MM.1S (cell line): Measurements from ENCODE around the gene EPS8L2.

ENCODE experiments used
- DNase-seq: peaks from one replicate; pipeline ENCODE4 v3.0.0-alpha.2; 2015
- H2AFZ ChIP-seq: fragments of 300-600 bp; sonication (generic); 2 replicates; pipeline ENCODE4 v1.6.0; 2016; ENCODE audit warnings: antibody characterized with exemption, low read length
- H3F3A ChIP-seq: fragments of 300-600 bp; sonication (generic); 2 replicates; pipeline ENCODE4 v1.6.1; 2016; ENCODE audit warnings: mild to moderate bottlenecking, antibody characterized with exemption, low read length, moderate library complexity, mixed read lengths; ENCODE audit not compliant: insufficient read depth
- H3K27ac ChIP-seq: fragments of 300-600 bp; sonication (generic); 2 replicates; pipeline ENCODE4 v1.5.1; 2016; ENCODE audit warnings: mild to moderate bottlenecking, low read length
- H3K27me3 ChIP-seq: fragments of 300-600 bp; sonication (generic); replicated peaks from 2 replicates; pipeline ENCODE4 v1.6.0; 2016; ENCODE audit warnings: low read length; ENCODE audit not compliant: insufficient read depth
- H3K36me3 ChIP-seq: fragments of 300-600 bp; sonication (generic); replicated peaks from 2 replicates; pipeline ENCODE4 v1.6.1; 2016; ENCODE audit warnings: mild to moderate bottlenecking, low read length, mixed read lengths; ENCODE audit not compliant: insufficient read depth
- H3K4me1 ChIP-seq: fragments of 300-600 bp; sonication (generic); 2 replicates; pipeline ENCODE4 v1.6.1; 2016; ENCODE audit warnings: low read length, mixed read lengths
- H3K4me2 ChIP-seq: fragments of 300-600 bp; sonication (generic); 2 replicates; pipeline ENCODE4 v1.6.0; 2016; ENCODE audit warnings: low read depth, low read length
- H3K4me3 ChIP-seq: fragments of 300-600 bp; sonication (generic); 2 replicates; pipeline ENCODE4 v1.5.1; 2016; ENCODE audit warnings: low read length, mixed read lengths
- H3K79me2 ChIP-seq: fragments of 300-600 bp; sonication (generic); 2 replicates; pipeline ENCODE4 v1.6.1; 2016; ENCODE audit warnings: mixed run types, low read length, mixed read lengths
- H3K9ac ChIP-seq: fragments of 300-600 bp; sonication (generic); 2 replicates; pipeline ENCODE4 v1.6.1; 2016; ENCODE audit warnings: low read length, mixed read lengths
- H3K9me2 ChIP-seq: fragments of 300-600 bp; sonication (generic); replicated peaks from 2 replicates; pipeline ENCODE4 v1.6.1; 2016; ENCODE audit warnings: mild to moderate bottlenecking, low read length, mixed read lengths; ENCODE audit not compliant: insufficient read depth
- H3K9me3 ChIP-seq: fragments of 300-600 bp; sonication (generic); replicated peaks from 2 replicates; pipeline ENCODE4 v1.6.1; 2016; ENCODE audit warnings: mild to moderate bottlenecking, low read length, mixed read lengths; ENCODE audit not compliant: insufficient read depth
- H4K20me1 ChIP-seq: fragments of 300-600 bp; sonication (generic); 2 replicates; pipeline ENCODE4 v1.6.1; 2016; ENCODE audit warnings: mild to moderate bottlenecking, low read length, moderate library complexity, mixed read lengths; ENCODE audit not compliant: insufficient read depth
- CTCF ChIP-seq: fragments of 300-600 bp; sonication (generic); IDR thresholded peaks from 2 replicates; pipeline ENCODE4 v1.5.1; 2016; ENCODE audit warnings: antibody characterized with exemption, low read length, mixed read lengths
- EZH2 ChIP-seq: fragments of 300-600 bp; sonication (generic); optimal IDR thresholded peaks from 2 replicates; pipeline ENCODE3; 2017; ENCODE audit warnings: low read depth, mild to moderate bottlenecking, antibody characterized with exemption, low read length, mixed read lengths
- EZH2phosphoT487 ChIP-seq: fragments of 300-600 bp; sonication (generic); IDR thresholded peaks from 2 replicates; pipeline ENCODE4 v1.6.1; 2018; ENCODE audit warnings: antibody characterized with exemption, low read length

EPS8L2 gene

GRCh38 chr11:698493-699115, 7.4 kb upstream of the EPS8L2 start:
- no peak overlapping the region for H2AFZ ChIP-seq
- no peak overlapping the region for H3K9ac ChIP-seq
- H3K9me2 ChIP-seq = no peaks in the 10 kb centered on the region
- no peaks in the 10 kb centered on the region for H3K27me3 ChIP-seq
- H4K20me1 ChIP-seq = no peaks in the 10 kb centered on the region
- peaks cover 23% of the 10 kb centered on the region for H3F3A ChIP-seq
- TF ChIP-seq CTCF (no peak), EZH2phosphoT487 (no peak), EZH2 (no peak)
- no peak overlapping the region for H3K27ac ChIP-seq
- H3K4me3 ChIP-seq = no peak overlapping the region
- H3K79me2 ChIP-seq = peaks cover 30% of the 10 kb centered on the region
- H3K9me3 ChIP-seq = no peaks in the 10 kb centered on the region
- H3K36me3 ChIP-seq = no peaks in the 10 kb centered on the region
- H3K4me2 ChIP-seq = no peak overlapping the region
- no peak for DNase-seq
- H3K4me1 ChIP-seq = peaks cover 12% of the 10 kb centered on the region

GRCh38 chr11:699116-699508, 6.9 kb upstream of the EPS8L2 start:
- Histone ChIP-seq H3F3A (peaks cover 18% of the 10 kb centered on the region), H2AFZ (no peak overlapping the region), H3K4me3 (no peak overlapping the region), H3K27me3 (no peaks in the 10 kb centered on the region), H3K36me3 (no peaks in the 10 kb centered on the region), H3K79me2 (peaks cover 25% of the 10 kb centered on the region), H3K27ac (no peak overlapping the region), H3K9me2 (no peaks in the 10 kb centered on the region), H3K4me1 (peaks cover 7% of the 10 kb centered on the region), H3K4me2 (no peak overlapping the region), H3K9ac (no peak overlapping the region), H4K20me1 (no peaks in the 10 kb centered on the region), H3K9me3 (no peaks in the 10 kb centered on the region)
- DNase-seq = no peak
- no peak for TF ChIP-seq CTCF
- TF ChIP-seq EZH2phosphoT487 = no peak
- TF ChIP-seq EZH2 = no peak

- no peak overlapping the region for H3K9ac ChIP-seq
- no peaks in the 10 kb centered on the region for H3K9me2 ChIP-seq
- TF ChIP-seq EZH2phosphoT487 = no peak
- no peak for TF ChIP-seq EZH2
- no peak for TF ChIP-seq CTCF
- no peaks in the 10 kb centered on the region for H3K27me3 ChIP-seq
- peaks cover 5% of the 10 kb centered on the region; the same call in 1 of the 2 replicates for H3K4me1 ChIP-seq
- no peak overlapping the region for H2AFZ ChIP-seq
- no peak for DNase-seq
- H3K27ac ChIP-seq = no peak overlapping the region
- H3F3A ChIP-seq = peaks cover 16% of the 10 kb centered on the region
- H3K4me2 ChIP-seq = no peak overlapping the region
- H3K79me2 ChIP-seq = peaks cover 23% of the 10 kb centered on the region
- H3K9me3 ChIP-seq = no peaks in the 10 kb centered on the region
- no peak overlapping the region for H3K4me3 ChIP-seq
- no peaks in the 10 kb centered on the region for H3K36me3 ChIP-seq
- no peaks in the 10 kb centered on the region for H4K20me1 ChIP-seq
These were observed 6.3 kb upstream of the EPS8L2 start for GRCh38 chr11:699753-700152.
